Left forelimb (tissue), 1 donor: Measurements from ENCODE around the gene PUDP.
"Not testable (repeated sequence)": the region's sequence is repeated elsewhere in the genome, so short reads cannot be mapped to it uniquely, and the experiment has no call there.

ENCODE experiments used
- DNase-seq: peaks from one replicate; pipeline ENCODE4 v3.0.0-alpha.2; 2018; ENCODE audit warnings: low spot score

The PUDP gene

DNA sequence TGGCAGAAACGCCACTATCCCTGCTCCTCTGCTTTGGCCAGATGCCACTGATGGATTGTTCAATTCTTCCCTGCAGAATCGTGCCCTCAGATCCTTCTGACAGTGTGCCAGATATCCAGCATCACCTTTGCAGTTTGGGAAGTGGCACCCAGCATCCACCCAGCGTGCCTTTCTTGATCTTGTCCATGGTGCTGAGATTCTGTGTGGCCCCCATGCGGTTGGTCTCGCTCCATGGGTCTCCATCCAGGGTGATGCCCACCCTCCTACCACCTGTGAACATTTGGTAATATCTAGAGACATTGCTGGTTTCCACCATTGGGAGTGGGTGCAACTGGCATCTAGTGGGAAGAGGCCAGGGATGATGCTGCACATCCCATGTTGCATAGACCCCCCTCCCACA lies 121.6 kb downstream of the PUDP start:
- not testable (repeated sequence) for DNase-seq

DNA sequence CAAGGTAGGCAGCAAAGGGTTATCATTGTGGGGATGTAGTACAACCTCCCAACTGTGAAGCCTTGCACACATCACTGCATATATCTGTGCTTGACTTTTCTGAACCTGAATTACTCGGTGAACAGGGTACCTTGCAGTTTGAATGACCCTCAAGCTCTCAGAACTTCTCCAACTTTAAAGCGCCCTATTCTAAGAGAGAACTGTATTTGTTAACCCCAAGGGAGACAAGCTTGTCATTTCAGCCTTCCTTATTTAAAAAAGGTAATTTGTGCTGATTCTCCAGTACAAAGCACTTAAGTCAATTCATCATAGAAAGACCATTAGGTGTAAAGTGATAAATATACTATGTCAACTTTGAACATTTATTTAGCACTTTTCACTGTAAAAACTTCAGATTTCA lies 122.5 kb downstream of the PUDP start:
- DNase-seq, result no peak

DNA sequence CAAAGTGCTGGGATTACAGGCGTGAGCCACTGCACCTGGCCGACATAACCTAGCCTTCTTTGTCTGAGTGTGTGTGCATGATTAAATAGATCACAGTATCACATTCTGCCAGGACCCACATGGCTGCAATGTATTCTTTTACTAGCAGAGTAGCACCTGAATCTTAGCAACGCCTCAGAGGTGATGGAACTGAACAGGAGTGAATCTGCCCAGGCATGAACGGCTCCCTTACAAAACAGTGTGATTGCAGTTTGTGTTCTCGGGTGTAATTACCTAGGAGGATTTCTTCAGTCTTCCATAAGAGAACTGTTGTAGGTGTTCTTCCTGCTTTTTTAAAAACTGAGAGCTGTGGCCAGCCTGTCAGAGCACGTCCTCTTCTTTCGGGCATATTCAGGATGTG lies 123.1 kb downstream of the PUDP start:
- DNase-seq, result no peak

DNA sequence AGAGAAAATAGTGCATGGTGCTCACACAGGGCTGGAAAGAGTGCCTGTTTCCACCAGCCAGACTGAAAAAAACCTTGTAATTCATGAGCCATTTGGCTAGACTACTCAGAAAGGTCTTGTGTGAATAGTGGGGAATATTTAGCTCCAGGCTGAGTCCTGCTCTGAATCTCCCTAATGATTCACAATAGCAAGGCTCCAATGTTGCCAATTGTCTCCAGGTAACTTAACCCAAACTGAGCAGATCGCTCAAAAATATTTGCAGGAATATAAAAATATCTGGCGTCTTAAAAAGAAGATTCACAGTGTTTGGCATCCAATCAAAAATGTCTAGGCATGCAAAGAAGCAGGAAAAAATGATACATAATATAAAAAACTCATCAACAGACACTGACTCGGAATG lies 125.0 kb downstream of the PUDP start:
- not testable (repeated sequence) for DNase-seq

DNA sequence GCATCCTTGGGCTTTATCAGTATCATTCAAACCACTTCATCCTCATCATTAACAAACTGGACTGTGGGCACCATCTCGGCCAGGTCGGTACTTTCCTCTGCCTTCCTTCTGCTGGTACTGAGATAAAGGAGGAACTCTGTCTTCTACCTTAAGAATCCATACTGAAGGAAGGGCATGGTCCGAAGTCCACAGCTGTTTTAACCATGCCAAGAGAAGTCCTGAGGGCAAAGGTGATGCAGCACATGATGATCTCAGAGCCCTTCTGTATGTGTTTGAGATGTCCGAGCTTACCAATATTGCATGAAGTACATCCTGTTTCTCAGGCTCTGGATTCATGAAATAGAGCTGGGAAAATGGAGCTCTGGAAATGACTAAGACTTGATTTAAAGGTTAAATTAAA lies 126.0 kb downstream of the PUDP start:
- DNase-seq, result no peak

DNA sequence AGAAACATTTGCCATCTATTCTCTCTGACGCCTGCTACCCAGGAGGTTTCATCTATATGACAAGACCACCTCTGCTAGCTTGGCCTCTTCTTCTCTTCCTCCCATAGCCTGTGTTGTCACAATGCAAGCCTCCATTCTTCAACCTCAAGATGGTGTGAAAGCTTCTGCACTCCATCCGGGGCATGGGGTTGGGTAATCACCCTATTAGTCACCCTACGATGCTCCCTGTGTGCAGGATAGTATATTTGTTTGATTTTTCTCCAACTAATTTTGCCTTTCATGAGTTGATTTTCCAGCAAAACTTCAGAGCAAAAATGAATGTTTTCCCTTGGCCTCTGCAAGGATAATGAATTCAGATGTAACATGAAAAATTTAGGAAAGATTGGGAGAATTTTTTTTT lies 128.4 kb downstream of the PUDP start:
- DNase-seq, result no peak

DNA sequence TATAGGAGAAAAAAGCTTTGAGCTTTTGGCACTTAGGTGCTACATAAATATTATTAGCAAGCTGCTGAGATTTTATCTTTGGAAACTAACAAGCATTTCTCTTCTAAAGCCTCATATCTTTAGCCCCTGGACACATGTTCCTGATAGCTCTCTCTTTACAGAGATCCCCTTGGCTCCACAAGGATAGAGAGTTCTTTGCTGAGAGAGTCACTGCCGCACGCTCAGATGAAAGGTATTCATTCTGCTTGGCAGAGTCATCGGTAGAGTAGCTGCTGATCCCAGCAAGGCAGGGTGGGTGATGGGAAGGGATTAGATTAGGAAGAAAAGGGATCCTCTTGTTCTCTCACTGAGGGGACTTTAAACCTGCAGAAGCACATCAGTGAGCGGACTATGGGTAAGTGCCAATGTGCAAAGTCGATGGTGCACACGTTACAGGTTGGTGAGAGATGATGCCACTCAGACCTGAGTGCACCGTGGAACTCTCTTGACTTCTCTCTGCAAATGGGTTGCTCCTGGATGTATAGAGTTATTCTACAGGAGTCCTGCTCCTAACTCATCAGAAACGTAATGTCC lies 135.6 kb downstream of the PUDP start:
- DNase-seq, result not testable (repeated sequence)

DNA sequence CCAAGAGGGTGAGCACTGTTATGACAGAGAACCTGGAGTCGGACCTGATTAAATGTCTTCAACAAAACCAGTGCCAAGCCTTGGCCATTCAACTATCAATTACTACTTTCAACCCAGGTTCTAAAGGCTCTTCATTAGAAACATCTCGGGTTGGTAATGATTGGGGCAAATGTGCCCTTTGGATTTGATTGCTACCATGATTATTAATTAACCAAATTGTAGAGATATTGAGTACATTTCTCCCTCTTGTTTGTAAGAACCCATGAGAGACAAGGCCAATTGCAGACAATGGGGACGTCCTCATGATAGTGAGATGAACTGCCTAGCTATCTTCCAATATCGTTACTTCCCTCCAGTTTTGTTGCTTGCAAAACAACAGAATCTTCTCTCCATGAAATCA lies 137.1 kb downstream of the PUDP start:
- DNase-seq, result not testable (repeated sequence)

DNA sequence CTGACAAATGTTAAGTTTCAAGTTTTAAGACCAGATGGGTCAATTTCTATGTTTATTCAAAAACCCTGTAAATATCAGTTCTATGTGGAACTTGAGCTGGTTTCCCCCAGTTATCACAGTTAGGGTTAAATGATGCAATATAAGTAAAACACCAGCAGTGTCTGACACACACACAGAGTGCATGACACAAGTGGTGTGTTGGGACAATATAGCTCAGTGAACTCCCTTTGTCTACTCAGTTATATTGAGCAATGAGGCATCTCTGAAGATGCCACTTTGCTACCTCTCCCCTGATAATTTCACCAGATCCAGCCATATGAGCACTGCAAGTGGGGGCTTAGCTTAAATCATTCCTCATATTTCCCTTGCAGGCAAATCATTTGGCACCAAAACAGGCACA lies 140.6 kb downstream of the PUDP start:
- not testable (repeated sequence) for DNase-seq
